HG03575 (cell line): ENCODE measurements around the gene EIF6.
"Not testable (repeated sequence)": the region's sequence is repeated elsewhere in the genome, so short reads cannot be mapped to it uniquely, and the experiment has no call there.

Experiments used
- ATAC-seq: cut with Tn5 transposase; IDR thresholded peaks from one replicate; pipeline ENCODE4 v1.9.1; 2021; ENCODE audit not compliant: unreplicated experiment, insufficient number of reproducible peaks, low FRiP score; ENCODE audit errors: extremely low read depth

EIF6 gene

GRCh38 chr20:35315632-35316020 lies 31.1 kb upstream of the EIF6 start:
- not testable (repeated sequence) for ATAC-seq

- no peak for ATAC-seq
Observed at GRCh38 chr20:35314816-35315631, 30.5 kb upstream of the EIF6 start.

- ATAC-seq = no peak
Observed at GRCh38 chr20:35312318-35312717, 27.7 kb upstream of the EIF6 start.

- no peak for ATAC-seq
Observed at GRCh38 chr20:35311822-35312221, 27.2 kb upstream of the EIF6 start.

- no peak for ATAC-seq
Observed at GRCh38 chr20:35311409-35311808, 26.8 kb upstream of the EIF6 start.

GRCh38 chr20:35307666-35308653 lies 23.4 kb upstream of the EIF6 start:
- ATAC-seq = no peak

- ATAC-seq = no peak
Observed at GRCh38 chr20:35306931-35307517, 22.5 kb upstream of the EIF6 start.

GRCh38 chr20:35305682-35306556 lies 21.3 kb upstream of the EIF6 start:
- ATAC-seq = no peak

GRCh38 chr20:35304956-35305355 lies 20.4 kb upstream of the EIF6 start:
- ATAC-seq = no peak

GRCh38 chr20:35303735-35304491 lies 19.3 kb upstream of the EIF6 start:
- ATAC-seq = no peak

GRCh38 chr20:35303382-35303734 lies 18.8 kb upstream of the EIF6 start:
- ATAC-seq = no peak

GRCh38 chr20:35302421-35303335 lies 18.1 kb upstream of the EIF6 start:
- ATAC-seq = no peak

- no peak for ATAC-seq
Observed at GRCh38 chr20:35301426-35301825, 16.9 kb upstream of the EIF6 start.

GRCh38 chr20:35300469-35301262 lies 16.1 kb upstream of the EIF6 start:
- no peak for ATAC-seq

GRCh38 chr20:35299780-35300179 lies 15.2 kb upstream of the EIF6 start:
- no peak for ATAC-seq

GRCh38 chr20:35298264-35298663 lies 13.7 kb upstream of the EIF6 start:
- no peak for ATAC-seq
